Heart left ventricle (tissue), 13 donors: Measurements from ENCODE around the gene C5orf22.

Source experiments
- POLR2A ChIP-seq, 2 donors: fragments of 450-650 bp; IDR thresholded peaks; one replicate each; pipeline ENCODE4 v1.6.1; 2017; ENCODE audit warnings: antibody characterized with exemption in 2 of 2, mild to moderate bottlenecking in 2 of 2, moderate library complexity in 2 of 2
- TF ChIP-seq, protein P1 (sequence below), 12 donors: fragments of 200-600 bp; sonication (generic) in 4 of 12; IDR thresholded peaks; one replicate each; pipeline versions ENCODE4 v1.5.0 to v1.8.0; 2018 to 2022; ENCODE audit warnings: antibody characterized with exemption in 12 of 12, mild to moderate bottlenecking in 5 of 12
- donor health status: ischemic (EF 13 %, LVEDD 7.1; RV severe dilation, severe dysfunction).
- donor health status: DM: no; HTN: yes; CAD: no.
- donor health status: DM: no; HTN: no; CAD: no.
- donor health status: ischemic (EF 25% LVEDD 6.9; RV normal size, moderate dysfunction).
- donor health status: ischemic (EF 25% LVEDD 5.7; RV mildly dilated, moderate dysfunction).
- donor health status: ischemic (EF 35%, LVEDD 5.7; RV mildly dilated, moderate dysfunction).
- donor health status: nonischemic (EF 11% LVEDD 7.7; RV severe dilation, severe dysfunction).
- donor health status: DM: yes; HTN: yes; CAD: no.
- donor health status: PGD.
- donor health status: ischemic (EF 29% LVEDD 5.4; RV normal size, mild dysfunction).
- donor health status: nonischemic (EF 23%, LVEDD 6.1; RV moderate dilation, normal function).

DNA sequence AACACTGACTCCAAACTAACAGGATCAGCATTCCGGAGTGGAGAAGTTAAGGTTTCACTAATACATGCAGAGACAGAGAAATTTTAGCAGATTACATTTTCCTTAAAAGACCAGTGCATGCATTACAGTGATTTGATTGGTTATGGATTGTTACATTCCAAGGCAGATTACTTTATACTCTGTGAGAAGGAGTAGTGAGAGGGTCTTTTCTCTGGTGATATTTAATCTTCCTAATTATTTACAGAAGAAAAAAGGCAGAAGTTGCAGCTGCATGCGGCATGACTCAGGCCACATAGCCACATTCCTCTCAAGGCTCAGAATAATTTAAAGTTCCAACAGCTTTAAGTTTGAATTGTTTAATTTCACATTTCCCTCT is 53.8 kb downstream of the C5orf22 start:
- TF ChIP-seq, protein P1, sequence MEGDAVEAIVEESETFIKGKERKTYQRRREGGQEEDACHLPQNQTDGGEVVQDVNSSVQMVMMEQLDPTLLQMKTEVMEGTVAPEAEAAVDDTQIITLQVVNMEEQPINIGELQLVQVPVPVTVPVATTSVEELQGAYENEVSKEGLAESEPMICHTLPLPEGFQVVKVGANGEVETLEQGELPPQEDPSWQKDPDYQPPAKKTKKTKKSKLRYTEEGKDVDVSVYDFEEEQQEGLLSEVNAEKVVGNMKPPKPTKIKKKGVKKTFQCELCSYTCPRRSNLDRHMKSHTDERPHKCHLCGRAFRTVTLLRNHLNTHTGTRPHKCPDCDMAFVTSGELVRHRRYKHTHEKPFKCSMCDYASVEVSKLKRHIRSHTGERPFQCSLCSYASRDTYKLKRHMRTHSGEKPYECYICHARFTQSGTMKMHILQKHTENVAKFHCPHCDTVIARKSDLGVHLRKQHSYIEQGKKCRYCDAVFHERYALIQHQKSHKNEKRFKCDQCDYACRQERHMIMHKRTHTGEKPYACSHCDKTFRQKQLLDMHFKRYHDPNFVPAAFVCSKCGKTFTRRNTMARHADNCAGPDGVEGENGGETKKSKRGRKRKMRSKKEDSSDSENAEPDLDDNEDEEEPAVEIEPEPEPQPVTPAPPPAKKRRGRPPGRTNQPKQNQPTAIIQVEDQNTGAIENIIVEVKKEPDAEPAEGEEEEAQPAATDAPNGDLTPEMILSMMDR (IDR thresholded peaks at IDR 0.05): no peak
- TF ChIP-seq POLR2A (IDR thresholded peaks at IDR 0.05): no peak
